ENCODE measurements around the gene PLPP1. TPM values are rescaled to one million over a fixed set of nuclear protein-coding genes. Genes with fewer than 3 reads are reported as not detected.

PLPP1 gene
- total RNA-seq, 2 donors from 2014 or later = 170 to 189 TPM

Small RNA genes lying within 50 kb of the gene (microRNA-seq; reads per million reads assigned to microRNA genes)
- 0.71 to 2.1 reads per million in 2 donors for gene MIR5687 (ENCODE audit: borderline number of aligned reads in 2 of 2, borderline replicate concordance in 1 of 2)

Other genes starting within 250 kb of the PLPP1 start
- 10 to 100 TPM; 17.5 to 20.9 TPM for gene DHX29, start 227.3 kb downstream of the PLPP1 start, total RNA-seq
- gene MTREX, start 227.0 kb downstream of the PLPP1 start, total RNA-seq = 10 to 100 TPM; 56.7 to 86.0 TPM
- gene SLC38A9, start 177.4 kb upstream of the PLPP1 start, total RNA-seq = 1 to 10 TPM; 4.8 to 9.1 TPM
- gene DDX4, start 203.1 kb upstream of the PLPP1 start, total RNA-seq = not detected

Data from right atrium auricular region (tissue), 2 donors.